Measurements from ENCODE around the gene CIZ1.

GRCh38 chr9:128148509-128149000 is 42.8 kb downstream of the CIZ1 start:
- TF ChIP-seq CTCF (IDR thresholded peaks at IDR 0.05 in 2 of 3, conservative IDR thresholded peaks at IDR 0.05 in 1 of 3; ENCODE audit: control insufficient read depth in 2 of 3, extremely low read depth in 1 of 3, insufficient read depth in 1 of 3, low read depth in 3 of 3, low read length in 3 of 3) (no peak), JUND (IDR thresholded peaks at IDR 0.05; ENCODE audit: low read depth, low read length) (no peak), REST (IDR thresholded peaks at IDR 0.05; ENCODE audit: low read depth, low read length) (no peak), EZH2 (IDR thresholded peaks at IDR 0.05; ENCODE audit: borderline replicate concordance, control insufficient read depth, low read depth, low read length) (no peak), TCF3 (IDR thresholded peaks at IDR 0.05; ENCODE audit: borderline replicate concordance, insufficient read depth, low read depth, low read length) (no peak), ZNF622 (IDR thresholded peaks at IDR 0.05) (no peak), BHLHE40 (IDR thresholded peaks at IDR 0.05; ENCODE audit: borderline replicate concordance in 1 of 2, low read depth in 2 of 2, low read length in 1 of 2) (no peak), SIN3A (IDR thresholded peaks at IDR 0.05; ENCODE audit: low read depth, low read length) (no peak), FOXK2 (IDR thresholded peaks at IDR 0.05) (no peak), NRF1 (conservative IDR thresholded peaks at IDR 0.05; ENCODE audit: low read depth, low read length) (no peak), TCF7 (IDR thresholded peaks at IDR 0.05; ENCODE audit: borderline replicate concordance) (no peak), BMI1 (IDR thresholded peaks at IDR 0.05; ENCODE audit: borderline replicate concordance) (no peak), NR2C1 (IDR thresholded peaks at IDR 0.05) (no peak)
- TF ChIP-seq, protein P1, sequence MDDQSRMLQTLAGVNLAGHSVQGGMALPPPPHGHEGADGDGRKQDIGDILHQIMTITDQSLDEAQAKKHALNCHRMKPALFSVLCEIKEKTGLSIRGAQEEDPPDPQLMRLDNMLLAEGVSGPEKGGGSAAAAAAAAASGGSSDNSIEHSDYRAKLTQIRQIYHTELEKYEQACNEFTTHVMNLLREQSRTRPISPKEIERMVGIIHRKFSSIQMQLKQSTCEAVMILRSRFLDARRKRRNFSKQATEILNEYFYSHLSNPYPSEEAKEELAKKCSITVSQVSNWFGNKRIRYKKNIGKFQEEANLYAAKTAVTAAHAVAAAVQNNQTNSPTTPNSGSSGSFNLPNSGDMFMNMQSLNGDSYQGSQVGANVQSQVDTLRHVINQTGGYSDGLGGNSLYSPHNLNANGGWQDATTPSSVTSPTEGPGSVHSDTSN (IDR thresholded peaks at IDR 0.05; ENCODE audit: insufficient replicate concordance, low read depth, low read length), result no peak
